H1 (cell line): Measurements from ENCODE around the gene TSC2. TPM values are rescaled to one million over a fixed set of nuclear protein-coding genes. Genes with fewer than 3 reads are reported as not detected.

ENCODE experiments used
- CTCF ChIA-PET: fragments of 300-600 bp; sonication (Branson Sonifier 250); formaldehyde crosslinking; loops from one replicate; lab custom pipeline; 2021; ENCODE audit not compliant: partially characterized antibody; lab: Charles Lee
- POLR2A ChIA-PET: fragments of 300-600 bp; sonication (Branson Sonifier 250); formaldehyde crosslinking; loops from one replicate; lab custom pipeline; 2021; ENCODE audit warnings: inconsistent platforms; ENCODE audit not compliant: partially characterized antibody; lab: Charles Lee
- DNase-seq, 2 experiments: peaks; one replicate each; pipeline versions ENCODE4 v3.0.0 to v3.0.0-alpha.2; 2010 to 2022; ENCODE audit warnings: low spot score in 2 of 2, low read depth in 1 of 2, mixed read lengths in 1 of 2
- FAIRE-seq: peaks from 2 replicates; lab custom pipeline; 2011; peaks lifted over from hg19 to GRCh38; lab: Jason Lieb, UNC
- H2AFZ ChIP-seq: 2 replicates; pipeline ENCODE4 v1.8.1; 2012; ENCODE audit warnings: low read length, inconsistent platforms
- H2AK5ac ChIP-seq: 2 replicates; pipeline ENCODE4 v1.6.1; 2013; ENCODE audit warnings: low read depth, low read length
- H2BK120ac ChIP-seq: replicated peaks from 2 replicates; pipeline ENCODE3; 2013; ENCODE audit warnings: low read depth, low read length, inconsistent platforms
- H2BK12ac ChIP-seq: 2 replicates; pipeline ENCODE4 v1.6.1; 2013; ENCODE audit warnings: low read depth, low read length
- H2BK15ac ChIP-seq: 2 replicates; pipeline ENCODE4 v1.6.1; 2013; ENCODE audit warnings: low read length
- H2BK20ac ChIP-seq: 2 replicates; pipeline ENCODE4 v1.6.1; 2013; ENCODE audit warnings: low read length
- H2BK5ac ChIP-seq: 2 replicates; pipeline ENCODE4 v1.6.1; 2013; ENCODE audit warnings: low read depth, low read length
- H3K14ac ChIP-seq: 2 replicates; pipeline ENCODE4 v1.6.1; 2013; ENCODE audit warnings: inconsistent platforms; ENCODE audit not compliant: insufficient read length
- H3K18ac ChIP-seq: 2 replicates; pipeline ENCODE4 v1.6.1; 2013; ENCODE audit warnings: low read length; ENCODE audit errors: extremely low read depth
- H3K23ac ChIP-seq: 2 replicates; pipeline ENCODE4 v1.6.1; 2013; ENCODE audit warnings: inconsistent platforms; ENCODE audit not compliant: insufficient read length
- H3K23me2 ChIP-seq: 2 replicates; pipeline ENCODE4 v1.6.1; 2013; ENCODE audit warnings: low read depth, low read length
- H3K27ac ChIP-seq: 2 replicates; pipeline ENCODE4 v1.6.1; 2011; ENCODE audit warnings: low read depth, low read length, inconsistent platforms
- H3K27me3 ChIP-seq, 4 experiments: replicated peaks in 1 of 4; 1 replicate in 1 of 4; 2 replicates in 3 of 4; pipeline versions ENCODE4 v1.6.1 to v1.8.1; 2011 to 2013; ENCODE audit warnings: low read length in 3 of 4, mild to moderate bottlenecking in 3 of 4, inconsistent platforms in 2 of 4, mixed read lengths in 2 of 4, moderate library complexity in 1 of 4; ENCODE audit not compliant: control insufficient read depth in 3 of 4, insufficient read depth in 3 of 4; ENCODE audit errors: extremely low read depth in 1 of 4
- H3K36me3 ChIP-seq, 4 experiments: 2 replicates each; pipeline versions ENCODE4 v1.6.1 to v1.8.1; 2011 to 2013; ENCODE audit warnings: mild to moderate bottlenecking in 4 of 4, low read length in 3 of 4, moderate library complexity in 2 of 4, control low read depth in 1 of 4, inconsistent platforms in 1 of 4; ENCODE audit not compliant: insufficient read depth in 4 of 4, control insufficient read depth in 2 of 4
- H3K4ac ChIP-seq: replicated peaks from 2 replicates; pipeline ENCODE3; 2013; ENCODE audit warnings: low read length, low read depth, mixed read lengths, inconsistent platforms; ENCODE audit not compliant: insufficient read length
- H3K4me1 ChIP-seq, 4 experiments: replicated peaks in 1 of 4; 1 replicate in 1 of 4; 2 replicates in 3 of 4; pipeline versions ENCODE4 v1.6.1 to v1.8.1; 2011 to 2013; ENCODE audit warnings: low read length in 3 of 4, inconsistent platforms in 2 of 4, mixed read lengths in 1 of 4; ENCODE audit not compliant: insufficient read depth in 4 of 4, control insufficient read depth in 3 of 4
- H3K4me2 ChIP-seq, 2 experiments: 2 replicates each; pipeline versions ENCODE4 v1.6.1 to v1.8.1; 2011 to 2013; ENCODE audit warnings: low read depth in 2 of 2, low read length in 2 of 2, control low read depth in 1 of 2, inconsistent platforms in 1 of 2, mild to moderate bottlenecking in 1 of 2; ENCODE audit not compliant: insufficient read depth in 1 of 2
- H3K4me3 ChIP-seq, 4 experiments: fragments of 200-600, 300-600 bp in 1 of 4; sonication (generic), shearing (Covaris generic), sonication (Bioruptor Twin) in 1 of 4; 2 replicates each; pipeline versions ENCODE4 v1.5.1 to v1.8.1; 2011 to 2016; ENCODE audit warnings: low read length in 4 of 4, low read depth in 3 of 4, control low read depth in 2 of 4, inconsistent platforms in 2 of 4, mild to moderate bottlenecking in 2 of 4, mixed read lengths in 1 of 4, moderate library complexity in 1 of 4; ENCODE audit not compliant: insufficient read depth in 2 of 4; ENCODE audit errors: extremely low read depth in 1 of 4
- H3K56ac ChIP-seq: replicated peaks from 2 replicates; pipeline ENCODE3; 2013; ENCODE audit warnings: low read depth, mild to moderate bottlenecking, mixed read lengths, low read length, inconsistent platforms; ENCODE audit not compliant: insufficient read length
- H3K79me1 ChIP-seq: 2 replicates; pipeline ENCODE4 v1.6.1; 2013; ENCODE audit warnings: low read depth, low read length, control low read depth
- H3K79me2 ChIP-seq, 2 experiments: 2 replicates each; pipeline versions ENCODE4 v1.6.1 to v1.8.1; 2012 to 2013; ENCODE audit warnings: low read length in 2 of 2, mild to moderate bottlenecking in 2 of 2, inconsistent platforms in 1 of 2; ENCODE audit not compliant: insufficient read depth in 2 of 2, control insufficient read depth in 1 of 2
- H3K9ac ChIP-seq, 4 experiments: replicated peaks in 1 of 4; 1 replicate in 1 of 4; 2 replicates in 3 of 4; pipeline versions ENCODE4 v1.6.1 to v1.8.1; 2011 to 2013; ENCODE audit warnings: low read depth in 3 of 4, low read length in 3 of 4, control low read depth in 2 of 4, mild to moderate bottlenecking in 2 of 4, moderate library complexity in 2 of 4, inconsistent platforms in 1 of 4; ENCODE audit errors: extremely low read depth in 1 of 4
- H3K9me3 ChIP-seq, 2 experiments: 2 replicates each; pipeline versions ENCODE4 v1.6.1 to v1.8.1; 2012 to 2013; ENCODE audit warnings: mild to moderate bottlenecking in 2 of 2, moderate library complexity in 2 of 2, control low read depth in 1 of 2, inconsistent platforms in 1 of 2, low read depth in 1 of 2, low read length in 1 of 2, mixed read lengths in 1 of 2; ENCODE audit not compliant: insufficient read depth in 2 of 2
- H4K20me1 ChIP-seq, 2 experiments: replicated peaks in 1 of 2; 2 replicates each; pipeline versions ENCODE3 to v1.8.1; 2011 to 2013; ENCODE audit warnings: inconsistent platforms in 2 of 2, low read length in 2 of 2, mild to moderate bottlenecking in 1 of 2; ENCODE audit not compliant: insufficient read depth in 2 of 2, control insufficient read depth in 1 of 2
- H4K5ac ChIP-seq: 2 replicates; pipeline ENCODE4 v1.6.1; 2013; ENCODE audit warnings: low read length, low read depth, mixed read lengths, inconsistent platforms; ENCODE audit not compliant: insufficient read length
- H4K8ac ChIP-seq: 2 replicates; pipeline ENCODE4 v1.8.0; 2013; ENCODE audit warnings: mild to moderate bottlenecking, moderate library complexity, low read length, inconsistent platforms; ENCODE audit not compliant: insufficient read depth; ENCODE audit errors: extremely low read depth
- H4K91ac ChIP-seq: replicated peaks from 2 replicates; pipeline ENCODE3; 2013; ENCODE audit warnings: low read length, mixed read lengths, inconsistent platforms; ENCODE audit not compliant: insufficient read length
- CBX8 ChIP-seq: fragments of 300-800, 300-1000 bp; sonication (generic); IDR thresholded peaks from 2 replicates; pipeline ENCODE4 v1.7.1; 2016; ENCODE audit warnings: low read depth, low read length, borderline replicate concordance
- CTCF ChIP-seq, 3 experiments: IDR thresholded peaks; 1 replicate in 2 of 3; 2 replicates in 1 of 3; pipeline versions ENCODE4 v1.5.1 to v1.6.1; 2011; ENCODE audit warnings: low read length in 3 of 3, mild to moderate bottlenecking in 3 of 3, inconsistent platforms in 2 of 3, low read depth in 1 of 3, moderate library complexity in 1 of 3; ENCODE audit not compliant: insufficient read depth in 1 of 3; ENCODE audit errors: control extremely low read depth in 1 of 3
- EGR1 ChIP-seq: IDR thresholded peaks from 2 replicates; pipeline ENCODE4 v1.6.1; 2011; ENCODE audit warnings: low read depth, low read length, borderline replicate concordance
- POLR2A ChIP-seq, 2 experiments: IDR thresholded peaks; 1 replicate in 1 of 2; 2 replicates in 1 of 2; pipeline ENCODE4 v1.6.1; 2011; ENCODE audit warnings: low read depth in 2 of 2, low read length in 2 of 2, mild to moderate bottlenecking in 2 of 2; ENCODE audit errors: control extremely low read depth in 1 of 2
- RAD21 ChIP-seq, 2 experiments: IDR thresholded peaks in 1 of 2; conservative IDR thresholded peaks in 1 of 2; 2 replicates each; pipeline ENCODE4 v1.6.1; 2011; ENCODE audit warnings: low read depth in 2 of 2, low read length in 2 of 2, improper control_type of control experiment in 1 of 2, inconsistent platforms in 1 of 2, mild to moderate bottlenecking in 1 of 2, moderate library complexity in 1 of 2
- RBBP5 ChIP-seq: IDR thresholded peaks from 2 replicates; pipeline ENCODE4 v1.7.1; 2012; ENCODE audit warnings: low read depth, mild to moderate bottlenecking, inconsistent platforms, low read length, moderate library complexity, borderline replicate concordance
- SAP30 ChIP-seq: fragments of 300-600 bp; sonication (generic); IDR thresholded peaks from 2 replicates; pipeline ENCODE4 v1.7.1; 2012; ENCODE audit warnings: low read length, moderate library complexity, mild to moderate bottlenecking, inconsistent platforms; ENCODE audit not compliant: insufficient read depth, insufficient replicate concordance
- WGBS, 2 experiments: shearing (Covaris generic) in 1 of 2; methylation state at CpG; one replicate each; pipeline versions ENCODE4 v1.1.6 to v1.1.7; 2013 to 2015; ENCODE audit warnings: low lambda C conversion rate in 2 of 2, mixed read lengths in 2 of 2, inconsistent platforms in 1 of 2, low coverage in 1 of 2, missing lambda C conversion rate in 1 of 2; ENCODE audit not compliant: insufficient replicate concordance in 2 of 2, insufficient coverage in 1 of 2, insufficient read length in 1 of 2; ENCODE audit errors: extremely low coverage in 1 of 2, missing lambda C conversion rate in 1 of 2; 5-methylcytosine and 5-hydroxymethylcytosine counted together
- polyA plus RNA-seq, 7 experiments: library from polyadenylated mRNA; depleted of rRNA in 3 of 7; stranded (reverse) in 5 of 7; unstranded in 2 of 7; fragments of >200 nt in 5 of 7; fragments of 200-250 nt in 2 of 7; gene quantifications; 1 replicate in 5 of 7; 2 replicates in 1 of 7; 4 replicates in 1 of 7; pipeline versions ENCODE4 v1.2.1 to v1.2.3, GENCODE V29; 2011 to 2013; ENCODE audit warnings: missing spikeins in 2 of 7, mixed read lengths in 2 of 7
- total RNA-seq: library from RNA; stranded (reverse); fragmentation: NEBNext Ultra II Directional; extraction: Animal tissue kit (Norgen Biotek cat#: 25700); gene quantifications from 2 replicates; pipeline ENCODE4 v1.2.1, GENCODE V29; 2021
- TF ChIP-seq, protein P1 (sequence below): IDR thresholded peaks from 2 replicates; pipeline ENCODE4 v1.6.1; 2011; ENCODE audit warnings: low read length, improper control_type of control experiment

Gene TSC2
- total and polyA plus RNA-seq, 2 of the 8 experiments (the other 6 are each of a cell fraction or from before 2014, with no cell fraction given), result 65.9 to 96.6 TPM

DNA sequence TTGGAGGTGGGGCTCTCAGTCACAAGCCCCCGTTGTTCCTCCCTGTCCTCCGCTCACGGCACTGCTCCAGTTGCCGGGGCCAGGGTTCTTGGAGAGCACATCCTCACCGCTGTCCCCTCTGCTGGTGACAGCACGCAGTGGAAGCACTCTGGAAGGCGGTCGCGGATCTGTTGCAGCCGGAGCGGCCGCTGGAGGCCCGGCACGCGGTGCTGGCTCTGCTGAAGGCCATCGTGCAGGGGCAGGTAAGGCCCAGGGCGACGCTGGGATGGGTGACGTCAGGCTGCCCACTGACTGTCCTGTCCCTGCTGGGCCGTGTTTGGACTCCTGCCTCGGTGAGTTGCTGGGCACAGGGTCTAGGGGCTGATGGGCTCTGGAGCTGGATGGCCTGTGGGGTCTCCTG lies 5.4 kb downstream of the TSC2 start:
- Histone ChIP-seq H2AK5ac (no peak overlapping the region), H3K4me1 (peaks cover 0 to 3% (median 1%) of the 10 kb centered on the region in 4 experiments; a peak in 3 of 7 replicates), H3K9ac (no peak overlapping the region), H4K20me1 (peaks cover 2 to 8% of the 10 kb centered on the region in 2 experiments), H2AFZ (no peak overlapping the region), H3K56ac (no peak overlapping the region), H3K36me3 (peaks cover 0 to 5% (median 4%) of the 10 kb centered on the region in 4 experiments; a peak in 3 of 8 replicates), H2BK120ac (no peak overlapping the region), H3K4ac (no peak overlapping the region), H2BK5ac (no peak overlapping the region), H3K9me3 (no peaks in the 10 kb centered on the region), H4K8ac (no peak overlapping the region), H2BK12ac (no peak overlapping the region), H3K18ac (no peak overlapping the region), H3K27ac (no peak overlapping the region), H2BK20ac (no peak overlapping the region), H3K23ac (no peak overlapping the region), H3K4me3 (no peak overlapping the region), H3K79me2 (peaks cover 0 to 6% of the 10 kb centered on the region in 2 experiments; a peak in 1 of 4 replicates), H3K27me3 (no peaks in the 10 kb centered on the region), H2BK15ac (no peak overlapping the region), H3K4me2 (no peak overlapping the region), H3K14ac (no peak overlapping the region), H3K79me1 (peaks cover 9% of the 10 kb centered on the region; the same call in 1 of the 2 replicates), H3K23me2 (peaks cover 3% of the 10 kb centered on the region), H4K91ac (no peak overlapping the region), H4K5ac (no peak overlapping the region)
- DNase-seq (no peak), FAIRE-seq (no peak)
- CTCF ChIA-PET, result interaction anchor here (0.6 to 2.3 kb wide), 4 partner anchors 11 to 38 kb away, joined by 3 to 4 read pairs (median 3); no protein-coding TSS in a partner anchor
- 94% methylated on average over 21 of the region's 21 CpGs; no CpG with 5 or more reads in 1 of the 2 experiments for WGBS, 2 experiments
- POLR2A ChIA-PET, result interaction anchor here (2.0 kb wide), 1 partner anchor 53 kb away, joined by 5 read pairs; no protein-coding TSS in a partner anchor
- TF ChIP-seq SAP30 (no peak), CBX8 (no peak), POLR2A (IDR thresholded peaks at IDR 0.05; ENCODE audit: control extremely low read depth in 1 of 2, low read depth in 2 of 2, low read length in 2 of 2) (no peak), RBBP5 (no peak), RAD21 (IDR thresholded peaks at IDR 0.05 in 1 of 2, conservative IDR thresholded peaks at IDR 0.05 in 1 of 2; ENCODE audit: low read depth in 2 of 2, low read length in 2 of 2) (no peak), CTCF (IDR thresholded peaks at IDR 0.05; ENCODE audit: control extremely low read depth in 1 of 3, insufficient read depth in 1 of 3, low read depth in 1 of 3, low read length in 3 of 3) (no peak), EGR1 (no peak)
- TF ChIP-seq, protein P1, sequence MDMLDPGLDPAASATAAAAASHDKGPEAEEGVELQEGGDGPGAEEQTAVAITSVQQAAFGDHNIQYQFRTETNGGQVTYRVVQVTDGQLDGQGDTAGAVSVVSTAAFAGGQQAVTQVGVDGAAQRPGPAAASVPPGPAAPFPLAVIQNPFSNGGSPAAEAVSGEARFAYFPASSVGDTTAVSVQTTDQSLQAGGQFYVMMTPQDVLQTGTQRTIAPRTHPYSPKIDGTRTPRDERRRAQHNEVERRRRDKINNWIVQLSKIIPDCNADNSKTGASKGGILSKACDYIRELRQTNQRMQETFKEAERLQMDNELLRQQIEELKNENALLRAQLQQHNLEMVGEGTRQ, result no peak
